ENCODE data around the gene ISY1. TPM values are rescaled to one million over a fixed set of nuclear protein-coding genes. Genes with fewer than 3 reads are reported as not detected.
"Not testable (repeated sequence)": the region's sequence is repeated elsewhere in the genome, so short reads cannot be mapped to it uniquely, and the experiment has no call there.

Gene ISY1
- total RNA-seq, 1 donor = 20.6 TPM

DNA sequence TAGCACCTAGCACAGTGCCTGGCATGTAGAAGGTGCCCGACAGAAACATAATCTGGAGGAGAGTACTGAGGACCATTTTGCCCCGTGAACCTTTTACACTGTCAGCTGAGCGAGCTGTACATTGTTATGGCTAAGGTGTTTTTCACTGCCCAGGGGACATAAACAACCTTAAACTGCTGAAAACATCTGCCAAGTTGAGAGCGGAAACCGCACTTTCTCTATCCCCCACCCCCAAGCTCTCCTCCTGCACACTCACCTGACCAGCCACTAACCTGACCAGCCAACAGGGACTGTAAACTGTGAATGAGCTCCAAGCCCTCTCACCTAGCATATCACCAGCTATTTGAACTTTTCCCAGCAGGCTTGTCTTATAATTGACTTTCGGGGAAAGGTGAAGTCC lies 56.8 kb downstream of the ISY1 start:
- no peak for DNase-seq (ENCODE audit: low read depth)
- TF ChIP-seq, protein P1, sequence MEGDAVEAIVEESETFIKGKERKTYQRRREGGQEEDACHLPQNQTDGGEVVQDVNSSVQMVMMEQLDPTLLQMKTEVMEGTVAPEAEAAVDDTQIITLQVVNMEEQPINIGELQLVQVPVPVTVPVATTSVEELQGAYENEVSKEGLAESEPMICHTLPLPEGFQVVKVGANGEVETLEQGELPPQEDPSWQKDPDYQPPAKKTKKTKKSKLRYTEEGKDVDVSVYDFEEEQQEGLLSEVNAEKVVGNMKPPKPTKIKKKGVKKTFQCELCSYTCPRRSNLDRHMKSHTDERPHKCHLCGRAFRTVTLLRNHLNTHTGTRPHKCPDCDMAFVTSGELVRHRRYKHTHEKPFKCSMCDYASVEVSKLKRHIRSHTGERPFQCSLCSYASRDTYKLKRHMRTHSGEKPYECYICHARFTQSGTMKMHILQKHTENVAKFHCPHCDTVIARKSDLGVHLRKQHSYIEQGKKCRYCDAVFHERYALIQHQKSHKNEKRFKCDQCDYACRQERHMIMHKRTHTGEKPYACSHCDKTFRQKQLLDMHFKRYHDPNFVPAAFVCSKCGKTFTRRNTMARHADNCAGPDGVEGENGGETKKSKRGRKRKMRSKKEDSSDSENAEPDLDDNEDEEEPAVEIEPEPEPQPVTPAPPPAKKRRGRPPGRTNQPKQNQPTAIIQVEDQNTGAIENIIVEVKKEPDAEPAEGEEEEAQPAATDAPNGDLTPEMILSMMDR (IDR thresholded peaks at IDR 0.05; ENCODE audit: insufficient read depth, low read length) = no peak
- H3K4me3 ChIP-seq (ENCODE audit: low read depth, low read length) = no peak overlapping the region

DNA sequence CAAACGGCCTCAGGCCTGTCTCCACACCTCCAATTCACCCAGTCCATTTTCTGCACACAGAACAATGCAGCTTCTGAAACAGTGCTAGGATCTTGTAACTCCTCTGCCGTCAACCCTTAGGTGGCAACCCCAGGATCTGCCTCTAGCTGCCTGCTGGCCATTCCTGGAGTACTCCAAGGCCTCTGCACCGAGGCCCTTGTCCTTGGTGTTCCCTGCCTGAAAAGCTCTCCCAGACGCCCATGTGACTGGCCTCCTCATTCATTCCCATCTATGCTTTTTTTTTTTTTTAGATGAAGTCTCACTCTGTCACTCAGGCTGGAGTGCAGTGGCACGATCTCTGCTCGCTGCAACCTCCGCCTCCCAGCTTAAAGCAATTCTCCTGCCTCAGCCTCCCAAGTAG lies 57.6 kb downstream of the ISY1 start:
- H3K4me3 ChIP-seq (ENCODE audit: low read depth, low read length) = no peak overlapping the region
- TF ChIP-seq, protein P1 (IDR thresholded peaks at IDR 0.05; ENCODE audit: insufficient read depth, low read length) = no peak
- no peak for DNase-seq (ENCODE audit: low read depth)

DNA sequence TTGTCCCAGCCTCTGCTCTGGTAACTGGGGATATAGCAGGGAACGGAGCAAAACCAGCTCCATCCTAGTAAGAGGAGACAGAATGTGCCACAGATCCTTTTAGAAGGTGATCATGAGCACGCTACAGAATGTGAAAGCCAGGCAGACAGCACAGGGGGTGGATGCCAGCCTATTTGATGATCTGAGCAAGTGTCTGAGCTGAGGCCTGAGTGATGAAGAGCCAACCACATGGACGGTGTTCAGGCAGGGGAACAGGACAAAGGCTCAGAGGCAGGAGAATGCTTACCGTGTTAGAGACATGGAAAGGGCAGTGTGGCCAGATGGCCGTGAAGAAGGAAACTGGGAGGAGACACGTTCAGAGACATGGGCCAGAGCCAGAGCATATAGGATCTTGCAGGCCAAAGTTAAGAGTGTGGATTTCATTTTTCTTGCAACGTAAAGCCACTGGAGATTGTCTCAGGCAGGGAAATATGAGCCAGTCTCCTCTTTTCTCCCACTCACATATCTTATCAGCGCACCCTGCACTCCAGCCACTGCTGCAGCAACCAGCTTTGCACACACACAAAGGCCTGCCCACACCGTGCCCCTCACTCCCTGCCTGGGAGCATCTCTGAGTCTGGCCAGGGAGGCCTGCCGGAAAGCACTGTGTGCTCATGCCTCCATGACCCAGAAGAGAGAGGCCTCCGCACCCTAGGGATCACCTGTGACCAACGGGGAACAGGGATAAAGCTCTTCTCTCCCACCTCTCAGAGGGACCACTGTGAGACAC lies 59.3 kb downstream of the ISY1 start:
- no peak for DNase-seq (ENCODE audit: low read depth)
- TF ChIP-seq, protein P1 (IDR thresholded peaks at IDR 0.05; ENCODE audit: insufficient read depth, low read length) = no peak
- H3K4me3 ChIP-seq (ENCODE audit: low read depth, low read length) = no peak overlapping the region

DNA sequence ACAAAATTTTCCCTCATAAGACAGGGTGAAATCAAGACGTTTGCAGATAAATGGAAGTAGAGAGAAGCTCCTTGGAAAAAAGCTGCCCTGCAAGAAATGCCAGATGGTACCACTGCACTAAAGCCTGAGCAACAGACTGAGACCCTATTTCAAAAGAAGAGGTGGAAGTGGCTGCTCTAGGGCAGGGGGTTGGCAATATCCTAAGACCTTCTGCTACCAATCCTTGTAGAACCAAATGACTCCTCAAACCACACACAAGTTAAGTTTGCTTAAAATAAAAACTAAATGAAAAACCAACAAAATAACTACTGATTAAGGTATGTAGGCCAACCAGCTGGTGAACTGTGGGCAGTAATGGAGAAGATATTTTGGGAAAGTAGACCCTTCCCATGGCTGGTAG lies 60.6 kb downstream of the ISY1 start:
- TF ChIP-seq, protein P1 (IDR thresholded peaks at IDR 0.05; ENCODE audit: insufficient read depth, low read length) = no peak
- H3K4me3 ChIP-seq (ENCODE audit: low read depth, low read length) = no peak overlapping the region
- DNase-seq (ENCODE audit: low read depth) = no peak

DNA sequence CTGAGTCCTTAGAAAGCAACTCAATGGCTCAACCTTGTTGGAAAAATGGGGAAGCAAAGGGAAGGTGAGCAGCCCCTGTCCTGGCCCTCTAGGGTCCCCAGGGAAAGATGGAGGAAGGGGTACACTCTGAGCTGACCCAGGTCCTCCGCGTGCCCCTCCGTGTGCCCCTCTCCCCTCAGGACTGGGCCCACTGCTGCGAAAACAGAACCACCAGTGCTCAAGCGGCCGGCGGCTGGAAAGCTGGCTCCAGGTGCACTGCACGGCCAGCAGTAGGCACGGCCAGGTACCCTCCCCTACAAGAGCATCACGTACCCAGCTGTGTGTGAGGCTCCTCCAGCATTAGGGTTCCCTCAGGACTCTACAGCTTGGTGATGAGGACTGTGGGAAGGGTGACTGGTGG lies 65.6 kb downstream of the ISY1 start:
- TF ChIP-seq, protein P1 (IDR thresholded peaks at IDR 0.05; ENCODE audit: insufficient read depth, low read length) = no peak
- DNase-seq (ENCODE audit: low read depth) = no peak
- H3K4me3 ChIP-seq (ENCODE audit: low read depth, low read length) = no peak overlapping the region

DNA sequence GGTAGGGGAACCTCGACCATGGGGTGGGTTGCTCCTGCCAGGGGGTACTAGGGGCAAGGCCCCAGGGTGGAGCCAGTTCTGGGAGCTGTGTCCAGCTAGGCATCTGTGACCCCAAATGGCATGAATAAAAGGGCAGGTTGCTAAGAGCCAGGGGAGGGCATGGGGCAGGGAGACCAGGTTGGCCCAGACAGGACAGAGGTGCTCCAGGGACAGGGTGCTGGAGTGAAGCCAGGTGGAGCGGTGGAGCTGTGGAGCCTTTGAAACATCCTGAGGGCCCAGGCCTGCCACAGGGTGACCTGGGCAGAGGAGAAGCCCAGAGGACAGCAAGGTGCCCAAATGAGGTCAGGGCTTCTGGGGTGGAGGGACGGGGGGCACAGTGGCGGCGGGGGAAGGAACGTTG lies 72.6 kb downstream of the ISY1 start:
- not testable (repeated sequence) for H3K4me3 ChIP-seq (ENCODE audit: low read depth, low read length); DNase-seq (ENCODE audit: low read depth)

DNA sequence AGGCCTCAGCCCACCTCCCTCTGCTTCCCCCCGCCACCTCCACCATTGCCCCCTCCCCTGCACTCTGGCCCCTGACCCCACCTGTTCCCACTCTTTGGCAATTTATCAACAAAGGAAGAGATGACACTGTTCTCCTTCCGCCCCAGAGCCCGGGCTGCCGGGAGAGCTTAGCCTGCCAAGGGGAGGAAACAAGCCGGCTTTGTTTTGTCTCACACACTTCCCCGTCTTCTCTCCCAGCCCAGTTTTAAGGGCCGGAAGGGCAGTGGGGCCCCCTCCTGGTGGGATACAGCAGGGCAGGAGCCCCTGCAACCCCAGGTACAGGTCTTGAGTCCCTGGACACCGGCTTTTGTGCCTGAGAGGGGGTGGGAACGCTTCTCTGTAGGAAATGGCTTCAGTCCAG lies 73.0 kb downstream of the ISY1 start:
- H3K4me3 ChIP-seq (ENCODE audit: low read depth, low read length) = not testable (repeated sequence)
- peak; percentile 62 for DNase-seq (ENCODE audit: low read depth)

DNA sequence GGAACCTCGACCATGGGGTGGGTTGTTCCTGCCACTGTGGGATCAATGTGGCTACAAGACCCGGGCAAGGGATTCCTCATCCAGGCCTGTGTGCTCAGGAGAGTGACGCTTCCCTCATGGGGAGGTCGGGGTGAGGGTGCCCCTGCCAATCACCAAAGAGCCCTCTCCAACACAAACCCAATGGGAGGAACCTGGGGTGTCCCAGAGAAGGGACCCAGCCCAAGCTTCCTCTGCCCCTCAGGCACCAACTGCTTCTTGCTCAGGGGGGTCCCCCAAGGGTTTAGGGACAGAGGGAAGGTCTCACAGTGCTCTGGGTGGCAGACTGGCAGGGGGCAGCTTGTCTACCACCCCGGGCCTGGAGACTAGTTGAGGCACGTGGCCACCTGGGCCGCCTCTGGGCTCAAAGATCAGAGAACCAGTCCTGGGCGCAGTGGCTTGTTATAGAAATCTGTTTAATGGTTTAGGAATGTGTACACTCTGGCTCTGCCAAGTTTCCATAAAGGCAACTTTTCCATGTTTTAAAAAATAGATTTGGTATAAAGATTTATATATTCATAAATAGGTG lies 73.6 kb downstream of the ISY1 start:
- DNase-seq (ENCODE audit: low read depth) = peak; percentile 52
- TF ChIP-seq, protein P1 (IDR thresholded peaks at IDR 0.05; ENCODE audit: insufficient read depth, low read length) = no peak
- no peak overlapping the region for H3K4me3 ChIP-seq (ENCODE audit: low read depth, low read length)

Data from fibroblast of the aortic adventitia (primary cell).